Measurements from ENCODE around the gene RBBP8NL.

GRCh38 chr20:62393335-62393665, 34.0 kb downstream of the RBBP8NL start:
- TF ChIP-seq CTCF (conservative IDR thresholded peaks at IDR 0.05 in 1 of 2, IDR thresholded peaks at IDR 0.05 in 1 of 2; ENCODE audit: extremely low read depth in 1 of 2, insufficient read depth in 1 of 2, low read depth in 1 of 2, low read length in 2 of 2) = no peak
- TF ChIP-seq EZH2 (IDR thresholded peaks at IDR 0.05; ENCODE audit: borderline replicate concordance, low read length) = no peak

Data from mammary epithelial cell (primary cell).